ES-I3 (cell line): ENCODE measurements around the gene ACOT7.

Source experiments
- H3K36me3 ChIP-seq: 2 replicates; pipeline ENCODE4 v1.6.1; 2013; ENCODE audit warnings: mild to moderate bottlenecking, low read length, control low read depth, moderate library complexity; ENCODE audit not compliant: insufficient read depth
- H3K4me1 ChIP-seq: 2 replicates; pipeline ENCODE4 v1.6.1; 2013; ENCODE audit warnings: mild to moderate bottlenecking, control low read depth, low read length; ENCODE audit not compliant: insufficient read depth
- H3K9ac ChIP-seq: 2 replicates; pipeline ENCODE4 v1.6.1; 2013; ENCODE audit warnings: low read depth, mild to moderate bottlenecking, low read length, moderate library complexity
- H3K9me3 ChIP-seq: 2 replicates; pipeline ENCODE4 v1.6.1; 2013; ENCODE audit warnings: mild to moderate bottlenecking, low read length, moderate library complexity; ENCODE audit not compliant: control insufficient read depth, insufficient read depth

ACOT7 gene

GRCh38 chr1:6353955-6354658 lies 39.5 kb downstream of the ACOT7 start:
- Histone ChIP-seq H3K9ac (no peak overlapping the region), H3K4me1 (peaks cover 24% of the 10 kb centered on the region), H3K9me3 (no peaks in the 10 kb centered on the region; the same call in 1 of the 2 replicates)

GRCh38 chr1:6353619-6353954 lies 40.0 kb downstream of the ACOT7 start:
- Histone ChIP-seq H3K9ac (no peak overlapping the region), H3K9me3 (no peaks in the 10 kb centered on the region; the same call in 1 of the 2 replicates), H3K36me3 (no peaks in the 10 kb centered on the region), H3K4me1 (peaks cover 19% of the 10 kb centered on the region)

More at GRCh38 chr1:6353955-6354658, 39.5 kb downstream of the ACOT7 start:
- no peaks in the 10 kb centered on the region for H3K36me3 ChIP-seq

- H3K9me3 ChIP-seq, result no peaks in the 10 kb centered on the region; the same call in 1 of the 2 replicates
- no peaks in the 10 kb centered on the region for H3K36me3 ChIP-seq
- no peak overlapping the region for H3K9ac ChIP-seq
- peaks cover 11% of the 10 kb centered on the region; the same call in 1 of the 2 replicates for H3K4me1 ChIP-seq
Observed at GRCh38 chr1:6352138-6352563, 41.4 kb downstream of the ACOT7 start.

- Histone ChIP-seq H3K9me3 (no peaks in the 10 kb centered on the region; the same call in 1 of the 2 replicates), H3K36me3 (no peaks in the 10 kb centered on the region), H3K9ac (no peak overlapping the region), H3K4me1 (peaks cover 11% of the 10 kb centered on the region; the same call in 1 of the 2 replicates)
Observed at GRCh38 chr1:6351480-6352137, 42.0 kb downstream of the ACOT7 start.

DNA sequence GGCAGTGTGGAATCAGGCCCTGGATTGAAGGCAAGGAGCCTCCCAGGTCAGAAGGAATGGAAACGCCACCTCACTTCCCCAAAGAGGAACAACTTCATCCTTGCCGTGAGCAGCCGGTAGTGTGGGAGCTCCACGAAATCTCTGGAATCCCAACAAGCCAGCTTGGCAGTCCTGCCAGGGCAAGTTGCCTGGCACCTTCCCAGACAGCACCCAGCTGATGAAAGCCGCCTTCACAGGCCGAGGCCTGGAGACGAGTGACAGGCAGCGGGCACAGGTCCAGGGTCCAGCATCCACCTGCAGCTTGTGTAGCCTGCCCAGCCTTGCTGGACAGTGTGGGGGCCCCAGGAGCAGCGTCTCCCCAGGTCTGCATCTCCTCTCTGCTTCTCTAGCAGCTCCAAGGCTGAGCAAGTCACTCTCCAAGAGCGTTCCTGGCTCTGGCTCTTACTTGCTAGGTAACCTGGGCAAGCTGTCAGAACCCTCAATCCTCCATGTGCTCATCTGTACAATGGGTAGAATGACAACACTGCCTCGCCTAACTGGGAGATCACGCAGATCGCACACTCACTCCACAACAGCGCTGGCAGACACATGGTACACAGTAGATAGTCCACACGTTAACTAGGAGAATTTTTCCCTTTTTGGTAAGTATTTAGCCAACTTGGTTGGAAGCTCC lies 43.0 kb downstream of the ACOT7 start:
- H3K9ac ChIP-seq, result no peak overlapping the region
- H3K4me1 ChIP-seq, result peaks cover 11% of the 10 kb centered on the region; the same call in 1 of the 2 replicates
- H3K36me3 ChIP-seq, result no peaks in the 10 kb centered on the region
- no peaks in the 10 kb centered on the region; the same call in 1 of the 2 replicates for H3K9me3 ChIP-seq

GRCh38 chr1:6349254-6349943 lies 44.2 kb downstream of the ACOT7 start:
- Histone ChIP-seq H3K9ac (no peak overlapping the region), H3K9me3 (no peaks in the 10 kb centered on the region; the same call in 1 of the 2 replicates), H3K4me1 (peaks cover 11% of the 10 kb centered on the region; the same call in 1 of the 2 replicates), H3K36me3 (no peaks in the 10 kb centered on the region)

- Histone ChIP-seq H3K9me3 (no peaks in the 10 kb centered on the region; the same call in 1 of the 2 replicates), H3K36me3 (no peaks in the 10 kb centered on the region), H3K4me1 (peaks cover 4% of the 10 kb centered on the region; the same call in 1 of the 2 replicates), H3K9ac (no peak overlapping the region)
Observed at GRCh38 chr1:6348511-6349191, 44.9 kb downstream of the ACOT7 start.

- Histone ChIP-seq H3K36me3 (no peaks in the 10 kb centered on the region), H3K9me3 (no peaks in the 10 kb centered on the region; the same call in 1 of the 2 replicates), H3K9ac (no peak overlapping the region), H3K4me1 (no peaks in the 10 kb centered on the region; the same call in 1 of the 2 replicates)
Observed at GRCh38 chr1:6347641-6348487, 45.7 kb downstream of the ACOT7 start.

- Histone ChIP-seq H3K4me1 (no peaks in the 10 kb centered on the region; the same call in 1 of the 2 replicates), H3K36me3 (peaks cover 4% of the 10 kb centered on the region; the same call in 1 of the 2 replicates), H3K9me3 (no peaks in the 10 kb centered on the region), H3K9ac (no peak overlapping the region)
Observed at GRCh38 chr1:6345460-6345859, 48.1 kb downstream of the ACOT7 start.

GRCh38 chr1:6345009-6345408 lies 48.6 kb downstream of the ACOT7 start:
- H3K36me3 ChIP-seq, result peaks cover 4% of the 10 kb centered on the region; the same call in 1 of the 2 replicates
- no peaks in the 10 kb centered on the region for H3K9me3 ChIP-seq
- no peaks in the 10 kb centered on the region; the same call in 1 of the 2 replicates for H3K4me1 ChIP-seq
- no peak overlapping the region for H3K9ac ChIP-seq

DNA sequence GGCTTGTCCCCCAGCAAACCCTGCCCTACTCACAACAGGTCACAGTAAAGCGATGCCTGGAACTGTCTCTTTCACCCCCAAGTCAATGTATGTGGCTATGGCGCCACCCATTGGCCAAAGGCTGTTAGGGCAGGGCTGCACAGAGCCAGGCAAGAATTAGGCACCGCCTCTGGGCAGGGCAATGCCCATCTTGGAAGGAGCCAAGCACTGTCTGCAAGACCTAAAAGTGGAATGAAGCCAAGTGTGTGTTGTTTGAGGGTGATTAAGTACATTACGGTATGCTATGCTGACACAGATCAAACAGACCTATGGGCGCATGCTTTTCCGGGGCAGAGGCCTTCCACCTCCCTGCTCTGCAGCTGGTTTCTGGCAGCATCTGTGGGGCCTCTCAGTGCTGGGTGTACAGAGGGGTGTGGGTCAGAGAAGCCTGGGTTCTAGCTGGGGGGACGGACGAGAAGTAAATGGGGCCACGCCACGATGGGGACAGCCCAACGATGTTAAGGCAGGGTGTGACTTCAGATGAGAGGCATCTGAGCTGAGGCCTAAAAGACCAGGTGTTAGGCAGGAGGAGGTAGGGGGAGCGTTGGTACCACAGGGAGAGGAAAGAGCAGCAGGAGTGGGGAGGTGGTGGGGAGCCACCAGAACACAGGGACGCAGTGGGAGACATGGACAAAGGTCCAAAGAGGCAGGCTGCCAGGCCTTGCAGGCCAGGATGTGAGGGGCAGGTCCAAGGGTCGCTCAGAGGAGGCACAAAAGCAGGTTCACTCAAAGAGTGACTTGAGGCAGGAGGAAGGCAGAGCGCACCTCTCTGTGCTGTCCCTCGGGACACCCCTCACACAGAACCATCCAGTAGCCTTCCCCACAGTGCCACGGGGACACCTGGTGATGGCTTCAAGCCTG lies 49.8 kb downstream of the ACOT7 start:
- Histone ChIP-seq H3K4me1 (no peaks in the 10 kb centered on the region; the same call in 1 of the 2 replicates), H3K9ac (no peak overlapping the region), H3K9me3 (no peaks in the 10 kb centered on the region), H3K36me3 (peaks cover 4% of the 10 kb centered on the region; the same call in 1 of the 2 replicates)

DNA sequence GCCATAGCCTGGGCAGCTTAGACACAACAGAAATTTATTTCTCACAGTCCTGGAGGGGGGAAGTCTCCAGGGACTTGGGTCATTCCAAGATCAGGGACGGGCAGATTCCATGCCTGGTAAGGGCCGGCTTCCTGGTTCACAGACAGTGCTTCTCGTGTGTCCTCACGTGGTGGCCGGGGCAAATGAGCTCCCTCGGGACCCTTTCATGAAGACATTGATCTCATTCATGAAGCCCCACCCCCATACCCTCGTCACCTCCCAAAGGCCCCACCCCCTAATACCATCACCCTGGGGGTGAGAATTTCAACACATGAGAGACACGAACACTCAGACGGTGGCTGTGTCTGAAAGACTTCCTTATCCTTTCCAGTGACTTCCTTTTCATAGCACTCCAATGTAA lies 51.5 kb downstream of the ACOT7 start:
- 0 out of 2 replicates have a peak, but pooled peaks cover 3% of the 10 kb centered on the region for H3K4me1 ChIP-seq
- H3K9me3 ChIP-seq, result no peaks in the 10 kb centered on the region
- no peak overlapping the region for H3K9ac ChIP-seq
- peaks cover 4% of the 10 kb centered on the region; the same call in 1 of the 2 replicates for H3K36me3 ChIP-seq
